Muscle layer of duodenum (tissue), 2 donors: ENCODE measurements around the gene SLAMF6.

ENCODE experiments used
- H3K27ac ChIP-seq: one replicate; pipeline ENCODE4 v1.7.0; 2013; ENCODE audit warnings: mild to moderate bottlenecking, low read length
- H3K27me3 ChIP-seq: one replicate; pipeline ENCODE4 v1.7.0; 2013; ENCODE audit warnings: low read depth, mild to moderate bottlenecking, control low read depth, low read length
- H3K36me3 ChIP-seq, 2 donors: one replicate each; pipeline ENCODE4 v1.7.0; 2013; ENCODE audit warnings: low read length in 2 of 2, control low read depth in 1 of 2, mild to moderate bottlenecking in 1 of 2; ENCODE audit not compliant: insufficient read depth in 2 of 2, control insufficient read depth in 1 of 2
- H3K4me1 ChIP-seq, 2 donors: one replicate each; pipeline ENCODE4 v1.7.0; 2013; ENCODE audit warnings: low read length in 2 of 2, mild to moderate bottlenecking in 2 of 2, control low read depth in 1 of 2, moderate library complexity in 1 of 2; ENCODE audit not compliant: insufficient read depth in 2 of 2, control insufficient read depth in 1 of 2
- H3K4me3 ChIP-seq, 2 donors: one replicate each; pipeline ENCODE4 v1.7.0; 2013; ENCODE audit warnings: low read length in 2 of 2, low read depth in 1 of 2, mild to moderate bottlenecking in 1 of 2
- H3K9me3 ChIP-seq, 2 donors: one replicate each; pipeline ENCODE4 v1.7.0; 2013; ENCODE audit warnings: low read length in 2 of 2, control low read depth in 1 of 2, mild to moderate bottlenecking in 1 of 2; ENCODE audit not compliant: control insufficient read depth in 1 of 2
- donor health status: healthy.

Gene SLAMF6

DNA sequence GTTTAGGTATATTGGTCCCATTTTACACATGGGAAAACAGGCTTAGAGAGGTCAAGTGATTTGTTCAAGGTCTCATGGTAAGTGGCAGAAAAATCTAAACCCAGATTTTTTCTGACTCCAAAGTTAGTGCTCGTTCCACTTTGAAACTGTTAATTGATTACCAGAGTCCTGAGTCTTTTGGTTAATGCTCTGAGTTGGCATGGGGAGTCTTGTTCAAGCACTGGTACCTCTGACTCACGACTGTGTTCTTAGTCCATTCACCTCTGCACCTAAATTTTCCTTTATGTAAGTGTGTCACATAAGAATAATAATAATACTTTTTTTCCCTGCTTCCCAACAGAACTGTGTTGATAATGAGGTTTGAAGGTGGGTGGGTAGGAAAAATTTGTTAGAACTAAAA lies 63.4 kb downstream of the SLAMF6 start:
- H3K4me1 ChIP-seq, result no peaks in the 10 kb centered on the region
- H3K9me3 ChIP-seq, result no peaks in the 10 kb centered on the region
- no peaks in the 10 kb centered on the region for H3K36me3 ChIP-seq
- no peaks in the 10 kb centered on the region for H3K27me3 ChIP-seq
- H3K4me3 ChIP-seq, result no peak overlapping the region
- H3K27ac ChIP-seq, result no peak overlapping the region

- no peaks in the 10 kb centered on the region for H3K27me3 ChIP-seq
- no peaks in the 10 kb centered on the region for H3K36me3 ChIP-seq
- H3K4me1 ChIP-seq, result no peaks in the 10 kb centered on the region
- no peaks in the 10 kb centered on the region for H3K9me3 ChIP-seq
- H3K27ac ChIP-seq, result no peak overlapping the region
- H3K4me3 ChIP-seq, result no peak overlapping the region
Measured at GRCh38 chr1:160459056-160459455, 64.0 kb downstream of the SLAMF6 start.

DNA sequence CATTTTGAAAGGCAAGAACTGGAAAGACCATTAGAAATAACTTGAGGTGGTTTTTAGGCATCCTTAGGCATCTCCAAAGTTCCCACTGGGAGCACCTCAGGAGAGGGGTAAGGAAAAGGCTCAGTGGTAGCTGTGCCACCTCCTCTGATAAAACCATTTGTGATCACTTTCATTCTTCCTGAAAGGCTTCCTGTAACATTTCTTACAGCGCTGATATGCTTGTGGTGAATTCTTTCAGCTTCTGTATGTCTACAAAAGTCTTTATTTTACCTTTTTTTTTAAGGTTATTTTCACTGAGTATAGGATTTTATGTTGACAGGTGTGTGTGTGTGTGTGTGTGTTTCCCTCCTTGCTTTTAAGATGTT lies 67.9 kb downstream of the SLAMF6 start:
- H3K4me3 ChIP-seq, result no peak overlapping the region
- H3K4me1 ChIP-seq, result no peaks in the 10 kb centered on the region
- H3K27me3 ChIP-seq, result no peaks in the 10 kb centered on the region
- H3K36me3 ChIP-seq, result no peaks in the 10 kb centered on the region
- no peaks in the 10 kb centered on the region for H3K9me3 ChIP-seq
- no peak overlapping the region for H3K27ac ChIP-seq

GRCh38 chr1:160454371-160455152 lies 68.5 kb downstream of the SLAMF6 start:
- H3K36me3 ChIP-seq, result no peaks in the 10 kb centered on the region
- H3K4me1 ChIP-seq, result no peaks in the 10 kb centered on the region
- H3K9me3 ChIP-seq, result no peaks in the 10 kb centered on the region
- no peak overlapping the region for H3K27ac ChIP-seq
- H3K4me3 ChIP-seq, result no peak overlapping the region
- H3K27me3 ChIP-seq, result no peaks in the 10 kb centered on the region

DNA sequence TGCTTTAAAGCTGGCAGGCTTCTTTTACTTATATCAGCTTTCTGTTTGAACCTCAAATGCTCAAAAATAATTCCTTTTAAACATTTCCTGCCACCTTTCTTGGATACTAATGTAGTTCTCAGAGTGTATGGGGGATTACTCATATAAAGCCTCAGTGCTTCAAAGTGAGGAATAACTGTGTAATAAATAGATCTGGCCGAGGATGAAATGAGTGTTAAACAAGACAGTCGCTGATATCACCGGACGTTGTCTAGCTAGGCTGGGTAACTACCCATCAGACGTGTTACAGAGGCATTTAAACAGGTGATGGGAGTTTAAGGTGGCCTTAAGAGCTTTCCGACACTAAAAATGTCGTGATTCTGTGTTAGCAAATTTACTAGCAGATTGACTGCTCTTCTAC lies 69.6 kb downstream of the SLAMF6 start:
- Histone ChIP-seq H3K4me1 (no peaks in the 10 kb centered on the region), H3K9me3 (no peaks in the 10 kb centered on the region), H3K27ac (no peak overlapping the region), H3K36me3 (no peaks in the 10 kb centered on the region), H3K27me3 (no peaks in the 10 kb centered on the region), H3K4me3 (no peak overlapping the region)

- Histone ChIP-seq H3K4me1 (no peaks in the 10 kb centered on the region), H3K4me3 (no peak overlapping the region), H3K9me3 (no peaks in the 10 kb centered on the region), H3K27me3 (no peaks in the 10 kb centered on the region), H3K36me3 (no peaks in the 10 kb centered on the region), H3K27ac (no peak overlapping the region)
Measured at GRCh38 chr1:160451859-160452232, 71.2 kb downstream of the SLAMF6 start.

GRCh38 chr1:160451119-160451858 lies 71.8 kb downstream of the SLAMF6 start:
- no peak overlapping the region for H3K4me3 ChIP-seq
- no peak overlapping the region for H3K27ac ChIP-seq
- H3K4me1 ChIP-seq, result no peaks in the 10 kb centered on the region
- no peaks in the 10 kb centered on the region for H3K9me3 ChIP-seq
- no peaks in the 10 kb centered on the region for H3K36me3 ChIP-seq
- no peaks in the 10 kb centered on the region for H3K27me3 ChIP-seq

DNA sequence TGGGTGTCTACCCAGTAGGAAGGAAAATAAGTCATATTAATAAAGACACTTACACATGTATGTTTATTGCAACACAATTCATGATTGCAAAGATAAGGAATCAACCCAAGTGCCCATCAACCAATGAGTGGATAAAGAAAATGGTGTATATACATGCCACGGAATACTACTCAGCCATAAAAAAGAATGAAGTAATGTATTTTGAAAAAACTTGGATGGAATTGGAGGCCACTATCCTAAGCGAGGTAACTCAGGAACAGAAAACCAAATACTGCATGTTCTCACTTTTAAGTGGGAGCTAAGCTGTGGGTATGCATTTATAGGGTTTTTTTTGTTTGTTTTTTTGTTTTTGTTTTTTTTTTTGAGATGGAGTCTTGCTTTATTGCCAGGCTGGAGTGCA lies 73.6 kb downstream of the SLAMF6 start:
- no peak overlapping the region for H3K27ac ChIP-seq
- H3K9me3 ChIP-seq, result no peaks in the 10 kb centered on the region
- no peaks in the 10 kb centered on the region for H3K36me3 ChIP-seq
- no peaks in the 10 kb centered on the region for H3K27me3 ChIP-seq
- H3K4me1 ChIP-seq, result no peaks in the 10 kb centered on the region
- no peak overlapping the region for H3K4me3 ChIP-seq

- no peaks in the 10 kb centered on the region for H3K9me3 ChIP-seq
- H3K27ac ChIP-seq, result no peak overlapping the region
- no peaks in the 10 kb centered on the region for H3K4me1 ChIP-seq
- H3K36me3 ChIP-seq, result no peaks in the 10 kb centered on the region
- H3K4me3 ChIP-seq, result no peak overlapping the region
- no peaks in the 10 kb centered on the region for H3K27me3 ChIP-seq
Measured at GRCh38 chr1:160446945-160447600, 76.0 kb downstream of the SLAMF6 start.

- Histone ChIP-seq H3K27ac (no peak overlapping the region), H3K36me3 (no peaks in the 10 kb centered on the region), H3K4me3 (no peak overlapping the region), H3K4me1 (peaks cover 0 to 6% of the 10 kb centered on the region in 2 donors), H3K27me3 (no peaks in the 10 kb centered on the region), H3K9me3 (no peaks in the 10 kb centered on the region)
Measured at GRCh38 chr1:160439718-160440117, 83.3 kb downstream of the SLAMF6 start.

GRCh38 chr1:160438935-160439334 lies 84.1 kb downstream of the SLAMF6 start:
- Histone ChIP-seq H3K9me3 (no peaks in the 10 kb centered on the region), H3K4me1 (peaks cover 0 to 6% of the 10 kb centered on the region in 2 donors), H3K36me3 (no peaks in the 10 kb centered on the region), H3K27ac (peak overlapping the region; percentile 26), H3K4me3 (no peak overlapping the region), H3K27me3 (no peaks in the 10 kb centered on the region)
